Activated CD8-positive, alpha-beta memory T cell treated with anti-CD3 and anti-CD28 coated beads for 1 hour (primary cell): ENCODE data around the gene SETBP1.

Experiments
- DNase-seq, 2 donors: peaks; one replicate each; pipeline ENCODE4 v3.0.0-alpha.2; 2020; ENCODE audit warnings: low read depth in 1 of 2; ENCODE audit errors: extremely low read depth in 1 of 2

The SETBP1 gene

DNA sequence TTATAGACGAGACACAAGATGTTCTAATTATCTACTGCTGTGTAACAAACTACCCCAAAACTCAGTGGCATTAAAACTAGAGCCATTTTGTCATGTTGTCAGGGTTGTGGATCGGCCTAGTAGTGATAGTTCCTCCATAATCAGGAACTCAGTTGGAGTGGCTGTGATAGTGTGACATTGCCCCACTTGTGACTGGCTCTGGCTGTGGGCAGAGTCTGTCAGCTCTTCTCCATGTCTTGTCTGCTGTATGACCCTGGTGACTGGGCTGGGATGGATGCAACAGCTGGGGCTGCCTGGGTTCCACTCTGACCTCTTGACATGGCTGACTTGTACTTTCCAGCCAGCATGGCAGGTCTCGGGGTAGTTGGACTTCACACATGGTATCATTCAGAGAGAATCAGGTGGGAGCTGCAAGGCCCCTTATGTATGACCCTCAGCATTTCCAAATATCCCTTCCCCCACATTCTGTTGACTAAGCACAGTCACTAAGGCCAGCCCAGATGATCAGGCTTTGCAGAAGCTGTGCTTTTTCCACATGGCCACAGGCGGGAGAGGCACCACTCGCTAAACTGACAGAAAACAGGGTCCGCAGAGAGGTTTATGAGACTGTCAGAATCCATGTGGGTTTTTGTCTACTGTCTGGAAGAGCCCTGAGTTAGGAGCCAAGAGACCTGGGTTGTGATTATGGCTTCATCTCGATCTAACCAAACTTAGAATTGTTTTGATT lies 50.3 kb downstream of the SETBP1 start:
- no peak for DNase-seq

DNA sequence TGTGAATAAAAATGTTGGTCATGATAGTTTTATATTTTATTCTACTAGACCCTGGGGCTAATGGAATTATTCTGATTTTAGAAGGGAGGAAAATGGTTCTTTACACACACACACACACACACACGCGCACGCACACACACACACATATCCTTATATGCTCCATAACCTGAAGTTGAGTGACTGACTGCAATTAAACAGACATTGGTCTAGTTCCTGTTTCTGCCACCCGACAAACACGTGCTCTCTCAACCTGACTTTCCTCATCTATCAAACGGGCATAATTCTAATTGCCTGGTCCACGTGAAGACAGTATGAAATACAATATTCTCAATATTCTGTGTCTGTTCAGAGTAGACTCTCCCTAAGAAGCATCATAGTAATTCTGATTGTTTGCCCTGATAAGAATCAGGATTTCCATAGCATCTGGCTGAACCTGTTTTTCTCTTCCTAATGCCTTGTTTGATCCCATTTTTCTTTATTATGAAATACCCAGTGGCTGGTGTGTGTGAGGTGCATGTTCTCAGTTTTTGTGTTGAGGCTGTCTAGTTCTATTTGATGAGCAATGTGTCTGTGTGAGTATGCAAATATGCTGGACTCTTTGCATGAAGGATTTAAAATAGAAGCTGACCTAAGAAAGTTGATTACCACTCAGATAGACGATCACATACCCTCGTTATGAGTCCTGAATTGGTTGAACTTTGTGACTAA lies 51.0 kb downstream of the SETBP1 start:
- no peak for DNase-seq

DNA sequence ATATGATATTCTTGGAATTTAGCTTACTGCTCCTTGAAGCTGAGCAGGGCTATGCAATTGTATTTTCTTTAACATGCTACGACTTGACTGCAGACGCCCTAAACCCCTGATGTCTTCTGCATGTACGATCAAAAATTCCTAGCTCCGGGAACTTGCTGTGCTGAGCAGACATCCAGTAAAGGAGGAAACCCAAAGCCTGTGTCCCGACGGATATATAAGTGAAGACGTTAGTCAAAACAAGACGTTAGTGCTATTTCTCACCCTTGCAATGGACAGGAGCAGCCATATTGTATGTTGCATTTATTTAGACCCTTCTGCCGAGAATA lies 51.5 kb downstream of the SETBP1 start:
- no peak for DNase-seq

DNA sequence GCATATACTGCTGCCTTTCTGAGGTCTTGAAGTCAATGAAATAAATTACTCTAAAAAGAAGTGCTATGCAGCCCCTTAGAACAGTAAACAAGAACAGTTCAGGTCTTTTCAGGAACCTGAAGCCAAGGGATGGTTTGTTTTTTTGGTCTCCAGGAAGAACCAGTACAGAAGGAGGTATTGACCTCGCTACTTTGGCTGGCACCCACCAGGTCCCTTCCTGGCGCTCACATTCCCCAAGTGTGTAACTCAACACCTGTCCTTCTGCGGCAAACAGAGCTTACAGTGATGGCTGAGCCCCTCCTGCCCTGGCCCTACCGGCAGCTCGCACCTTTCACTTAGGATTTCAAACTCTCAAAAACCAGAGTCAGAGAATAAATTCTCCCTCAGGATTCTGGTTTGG lies 51.9 kb downstream of the SETBP1 start:
- DNase-seq: no peak

DNA sequence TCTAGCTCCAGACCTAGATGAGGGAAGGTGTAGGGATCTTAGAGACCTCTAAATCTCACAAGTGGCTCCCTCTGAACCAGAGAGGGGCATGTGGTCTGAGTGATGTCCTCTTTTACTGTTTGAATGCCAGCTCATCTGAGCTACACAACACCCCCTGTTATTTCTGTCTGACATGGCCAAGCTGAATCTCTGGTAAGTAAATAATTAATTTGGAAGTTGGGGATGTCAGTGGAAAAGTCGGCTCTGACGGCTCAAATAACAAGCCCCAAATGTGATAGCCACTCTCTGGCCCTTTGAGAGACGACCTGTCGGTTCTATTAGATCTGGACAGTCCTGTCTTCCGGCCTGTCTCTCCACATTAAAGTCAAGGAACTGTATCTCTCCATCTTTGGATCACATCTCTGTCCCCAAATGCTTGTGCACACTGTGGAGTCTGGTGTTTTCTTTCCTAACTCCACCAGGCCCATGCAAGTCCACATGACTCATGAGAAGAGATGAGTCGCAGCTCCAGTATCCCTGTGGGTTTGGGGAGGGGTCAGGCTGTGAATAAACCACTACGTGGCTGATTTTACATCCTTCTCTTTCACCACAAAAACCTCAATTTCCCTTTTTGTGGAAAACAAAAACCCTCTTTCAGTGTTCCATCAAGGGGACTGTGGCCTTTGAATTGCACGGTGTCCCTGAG lies 52.5 kb downstream of the SETBP1 start:
- no peak for DNase-seq

DNA sequence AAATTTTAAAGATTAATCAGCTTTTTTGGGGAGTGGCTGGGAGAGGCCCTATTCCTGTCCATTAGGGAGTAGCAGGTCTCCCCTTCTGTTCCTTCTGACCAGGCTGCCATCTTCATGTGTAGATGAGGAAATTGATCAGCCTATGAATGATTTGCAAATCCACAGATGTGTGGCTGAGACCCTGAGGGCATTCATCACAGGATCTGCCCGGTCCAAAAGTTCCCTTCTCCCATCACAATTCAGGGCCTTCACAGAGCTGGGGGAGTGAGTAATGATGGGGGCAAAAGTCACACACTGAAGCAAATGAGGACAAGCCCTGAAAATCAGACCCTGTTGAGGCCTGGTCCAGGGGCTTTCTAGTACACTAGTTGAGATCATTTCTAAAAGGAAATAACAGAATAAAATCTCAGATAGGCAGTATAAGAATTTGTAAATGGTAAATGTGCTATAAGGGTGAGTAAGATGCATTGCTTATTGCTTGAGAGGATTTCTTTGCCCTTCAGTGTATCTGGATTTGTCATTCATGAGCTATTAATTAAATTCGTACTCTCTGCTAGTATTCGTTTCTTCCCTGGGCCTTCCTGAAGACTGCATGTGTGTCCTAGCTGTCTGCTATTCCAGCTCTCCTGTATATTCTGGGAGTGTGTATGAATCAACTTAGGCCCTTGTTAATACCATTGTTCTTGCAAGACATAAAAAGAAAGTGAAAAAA lies 53.2 kb downstream of the SETBP1 start:
- no peak for DNase-seq

DNA sequence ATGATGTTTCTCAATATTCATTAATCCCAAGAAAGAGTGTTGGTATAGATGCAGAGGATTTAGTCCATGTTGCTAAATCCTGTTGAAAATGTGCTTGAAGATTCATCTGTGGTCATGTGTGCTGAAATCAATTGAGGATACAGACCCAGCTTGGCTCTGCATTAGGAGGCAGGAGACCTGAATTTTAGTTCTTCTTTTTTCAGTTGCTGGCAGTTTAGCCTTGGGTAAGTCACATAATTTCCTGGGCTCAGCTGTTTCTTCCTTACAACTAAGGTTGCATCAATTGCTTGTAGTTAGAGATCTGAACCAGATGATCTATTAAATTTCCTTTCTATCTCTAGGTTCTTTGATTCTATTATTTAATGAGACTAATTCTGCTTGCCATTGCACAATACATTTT lies 54.4 kb downstream of the SETBP1 start:
- no peak for DNase-seq

DNA sequence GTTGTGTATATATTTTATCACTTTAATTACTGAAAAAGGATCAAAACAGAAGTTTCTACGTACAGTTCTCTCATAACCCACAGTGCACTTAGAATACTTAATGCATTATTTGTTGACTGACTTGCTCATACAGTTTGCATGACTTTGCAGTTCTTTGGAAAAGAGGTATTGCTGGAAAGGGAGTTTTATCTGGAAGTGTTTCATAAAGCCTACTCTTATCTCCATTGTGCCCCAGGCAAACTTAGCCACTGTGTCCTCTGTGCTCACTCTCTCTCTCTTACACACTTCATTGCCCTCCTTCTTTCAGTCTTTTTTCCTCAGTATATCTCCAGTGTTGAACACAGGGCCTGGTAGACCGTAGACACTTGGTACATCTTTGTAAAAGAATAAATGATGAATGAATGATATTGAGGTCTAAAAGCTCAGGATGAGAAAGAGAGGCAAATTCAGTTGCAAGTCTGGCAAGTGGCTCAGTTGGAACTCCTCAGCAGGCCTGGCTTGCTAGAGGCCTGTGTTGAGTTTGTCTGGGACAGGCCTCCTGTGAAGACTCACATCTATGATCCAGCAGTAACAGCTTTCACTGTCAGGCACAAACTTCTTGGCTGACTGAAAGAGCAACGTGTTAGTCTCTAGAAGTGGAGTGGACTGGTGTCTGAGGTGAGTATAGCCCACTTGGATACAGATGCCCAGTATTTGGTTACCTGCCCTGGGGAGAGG lies 56.1 kb downstream of the SETBP1 start:
- no peak for DNase-seq

DNA sequence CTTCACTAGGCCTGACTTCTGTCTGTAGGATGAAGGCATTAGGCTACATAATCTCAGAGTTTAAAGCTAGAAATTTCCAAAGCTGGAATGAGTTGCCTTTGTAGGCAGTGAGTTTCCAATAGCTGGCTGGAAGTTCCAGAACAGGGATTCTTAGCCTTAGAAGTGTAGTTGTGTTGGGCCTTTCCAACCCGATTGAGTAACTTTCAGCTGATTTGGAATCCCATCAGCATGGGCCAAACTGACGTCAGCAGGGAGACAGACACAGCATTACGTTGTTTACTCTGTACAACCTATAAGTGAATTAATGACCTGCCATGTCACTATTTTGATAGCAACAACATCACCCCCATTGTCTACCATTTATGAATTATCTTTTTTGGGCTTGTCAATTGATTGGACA lies 56.9 kb downstream of the SETBP1 start:
- DNase-seq: no peak

DNA sequence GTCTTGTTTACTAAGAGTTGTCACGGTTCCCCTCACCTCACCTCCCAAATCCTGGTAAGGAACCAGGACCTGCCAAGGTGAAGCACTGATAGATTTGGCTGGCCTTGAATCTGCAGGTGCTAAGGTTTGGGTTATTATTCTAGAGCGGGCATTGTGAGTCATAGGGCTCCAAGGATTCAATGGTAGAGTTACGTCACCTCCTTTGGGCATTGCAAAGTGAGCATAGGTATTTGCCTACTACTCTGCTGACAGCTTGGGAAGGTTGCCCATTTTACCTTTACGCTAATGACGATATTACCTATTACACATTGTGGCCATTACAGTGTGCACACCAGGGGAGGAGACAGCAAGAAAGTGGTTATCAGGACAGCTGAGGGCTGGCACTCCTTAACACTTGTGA lies 59.3 kb downstream of the SETBP1 start:
- DNase-seq: no peak

DNA sequence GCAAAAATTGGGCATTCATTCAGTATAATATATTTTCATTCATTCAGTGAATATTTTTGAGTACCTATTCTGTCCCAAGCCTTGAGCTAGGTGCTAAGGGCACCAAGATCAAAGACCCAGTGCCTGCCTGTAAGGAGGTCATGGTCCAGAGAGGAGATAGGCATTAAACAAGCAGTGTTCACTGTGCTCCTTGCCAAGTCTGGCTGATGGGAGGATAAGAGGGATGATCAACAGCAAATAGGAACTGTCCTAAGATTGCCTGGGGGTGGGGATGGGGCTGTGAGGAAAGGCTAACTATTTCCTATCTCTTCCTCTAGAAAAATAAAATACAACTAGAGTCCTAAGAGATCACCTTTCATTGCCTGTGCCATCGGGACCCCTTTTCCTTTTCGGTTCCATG lies 60.4 kb downstream of the SETBP1 start:
- no peak for DNase-seq

DNA sequence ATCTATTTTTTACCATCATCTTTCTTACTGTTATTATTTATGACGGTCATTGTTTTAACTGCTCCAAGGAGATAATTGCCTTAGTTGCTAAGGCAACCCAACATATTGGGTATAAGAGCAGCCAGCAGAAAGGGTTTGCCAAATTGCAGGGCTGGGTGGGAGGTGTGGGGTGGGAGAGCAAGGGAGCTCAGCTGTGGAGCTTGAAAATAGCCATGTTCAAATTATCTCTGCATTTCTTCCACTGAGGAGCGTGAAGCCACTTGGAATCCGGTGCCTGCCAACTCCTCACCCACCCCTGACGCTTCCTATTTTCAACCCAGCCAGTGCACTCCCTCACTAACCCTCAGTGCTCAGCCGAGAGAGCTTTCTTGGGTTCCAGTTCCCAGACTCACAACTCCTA lies 60.8 kb downstream of the SETBP1 start:
- no peak for DNase-seq

DNA sequence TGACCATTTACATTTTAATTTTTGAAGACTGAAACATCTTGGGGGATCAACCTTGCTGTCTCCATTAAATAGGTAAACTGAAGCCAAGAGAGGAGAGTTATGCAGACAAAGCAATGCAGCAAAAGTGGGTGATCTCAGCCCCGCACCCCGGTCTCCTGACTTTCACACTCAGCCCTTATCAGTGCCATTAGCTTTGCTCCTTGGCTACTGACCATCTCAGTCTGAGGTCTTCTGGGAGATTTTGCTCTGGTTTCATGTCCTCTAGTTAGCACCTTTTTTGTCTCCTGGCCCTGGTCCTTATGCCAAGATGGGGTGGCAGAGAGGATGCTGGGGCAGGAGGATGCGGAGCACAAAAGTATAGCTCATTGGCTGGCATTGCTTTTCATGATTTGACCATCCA lies 61.4 kb downstream of the SETBP1 start:
- no peak for DNase-seq

DNA sequence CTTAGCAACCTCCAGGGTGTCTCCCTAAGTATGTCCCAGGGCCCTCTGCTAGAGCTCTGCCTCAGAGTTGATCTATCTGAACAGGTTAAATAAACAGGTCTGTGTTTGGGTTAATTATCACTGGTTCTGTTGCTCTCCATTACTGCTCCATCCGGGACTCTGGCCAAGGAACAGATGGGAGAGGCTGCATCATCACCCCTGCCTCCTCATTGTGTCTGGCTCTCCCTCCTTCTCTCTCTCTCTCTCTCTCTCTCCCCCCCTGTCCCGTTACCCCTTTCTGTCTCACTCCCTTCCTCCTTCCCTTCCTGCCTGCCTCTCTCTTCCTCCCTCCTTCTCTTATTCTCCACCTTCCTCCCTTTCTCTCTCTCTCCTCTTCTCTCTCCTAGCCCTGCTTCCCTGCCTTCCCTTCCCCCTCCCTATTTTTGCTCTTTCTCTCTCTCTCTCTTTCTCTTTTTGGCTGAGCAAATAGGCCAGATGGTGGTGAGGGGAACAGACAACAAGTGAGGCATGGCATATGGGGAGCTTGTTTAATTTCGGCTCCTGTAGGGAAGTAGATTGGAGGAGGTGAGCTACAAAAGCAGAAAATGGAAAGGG lies 62.1 kb downstream of the SETBP1 start:
- no peak for DNase-seq

DNA sequence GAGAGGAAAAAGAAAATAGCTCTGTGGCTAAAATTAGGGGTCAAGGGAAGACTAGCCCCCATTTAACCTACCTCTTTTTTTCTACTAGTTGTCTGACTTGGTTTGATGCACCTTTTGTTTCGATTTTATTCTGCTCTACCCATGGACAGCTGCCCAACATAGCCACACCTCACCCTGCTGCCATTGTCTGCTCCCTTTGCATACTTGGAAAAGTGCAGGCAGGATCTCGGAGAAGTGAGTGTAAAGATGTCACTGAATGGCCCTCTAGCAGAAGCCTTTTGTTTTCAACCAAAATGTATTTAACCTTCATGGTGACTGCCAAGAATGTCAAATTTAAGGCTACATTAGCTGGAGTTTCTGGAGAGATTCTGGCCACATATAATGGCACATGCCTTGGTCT lies 62.9 kb downstream of the SETBP1 start:
- DNase-seq: no peak

DNA sequence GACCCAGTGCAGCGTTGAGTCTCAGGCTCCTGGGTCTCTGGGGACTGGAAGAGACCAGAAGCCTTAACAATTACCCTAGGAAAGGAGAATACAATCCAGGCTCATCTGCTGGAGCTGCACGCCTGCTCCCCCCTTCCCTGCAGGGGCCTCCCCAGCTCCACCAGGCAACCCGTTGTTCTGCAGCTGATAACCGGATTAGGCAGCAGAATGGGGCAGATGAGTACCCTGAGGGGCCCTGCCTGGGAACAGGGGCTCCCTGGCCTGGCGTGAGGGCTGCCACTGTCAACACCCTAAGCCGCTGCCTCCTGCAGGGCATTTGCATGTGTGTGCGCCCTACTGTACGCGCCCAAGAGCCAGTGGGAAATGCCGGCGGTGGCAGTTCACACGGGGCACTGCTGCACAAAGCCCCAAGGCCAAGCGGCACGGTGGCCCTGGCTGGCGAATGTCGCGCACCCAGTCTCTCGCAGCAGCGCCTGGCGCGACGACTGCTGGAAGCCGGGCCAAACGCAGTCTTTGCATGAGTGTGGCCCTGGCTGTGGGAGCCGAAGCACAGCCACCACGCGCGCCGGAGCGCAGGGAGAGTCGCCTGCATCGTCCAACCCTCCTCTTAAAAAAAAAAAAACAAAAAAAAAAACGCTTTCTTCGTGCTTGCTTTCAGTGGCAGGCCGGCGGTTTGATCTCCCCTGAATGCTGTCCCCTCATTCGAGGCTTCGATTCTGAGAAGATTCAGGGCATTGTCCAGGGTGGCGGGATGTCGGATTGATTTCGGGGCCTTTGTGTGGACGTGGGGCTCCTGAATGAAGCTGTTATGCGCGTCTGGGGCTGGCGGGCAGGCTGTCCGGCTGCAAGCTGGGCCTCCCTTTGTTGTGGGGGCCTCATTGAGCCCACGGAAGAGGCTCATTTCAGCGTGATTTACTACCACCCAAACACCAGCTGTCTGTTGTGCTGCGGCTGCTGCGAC lies 63.8 kb downstream of the SETBP1 start:
- DNase-seq: no peak

DNA sequence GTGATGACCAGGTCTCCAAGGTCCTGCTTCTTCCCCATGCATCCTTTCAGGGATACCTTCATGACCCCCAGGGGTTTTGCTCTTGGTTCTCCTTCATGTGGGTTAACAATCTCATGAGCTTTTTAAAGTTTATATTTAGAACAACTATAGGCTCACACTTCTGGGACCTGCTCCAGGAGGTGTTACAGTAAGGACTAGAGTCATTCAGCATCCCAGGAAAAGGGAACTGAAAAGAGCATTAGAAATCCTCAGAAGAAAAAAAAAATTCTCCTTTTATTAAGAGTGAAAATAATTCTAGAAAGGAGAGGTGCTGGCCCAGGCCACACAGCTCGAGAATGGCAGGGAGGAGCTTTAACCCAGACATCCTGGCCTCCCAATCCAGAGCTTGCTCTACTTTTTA lies 66.5 kb downstream of the SETBP1 start:
- no peak for DNase-seq

DNA sequence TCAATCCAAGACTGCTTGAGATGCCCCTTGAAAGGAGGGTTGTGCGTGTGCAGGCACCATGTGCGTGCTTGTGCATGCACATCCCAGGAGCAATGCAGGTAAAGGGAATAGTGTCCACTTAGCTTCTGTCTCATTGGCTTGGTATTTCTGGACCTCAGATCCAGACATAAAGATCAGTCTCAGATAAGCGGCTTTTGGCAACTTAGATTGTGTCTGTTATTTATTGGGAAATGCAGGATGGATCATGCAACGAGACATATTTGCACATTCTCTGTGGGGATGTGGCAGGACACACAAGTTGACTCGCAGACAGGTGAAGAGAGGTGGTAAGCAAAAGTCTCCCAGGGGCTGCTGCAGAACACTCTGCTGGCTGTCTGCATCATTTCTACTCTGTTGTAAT lies 67.9 kb downstream of the SETBP1 start:
- no peak for DNase-seq

DNA sequence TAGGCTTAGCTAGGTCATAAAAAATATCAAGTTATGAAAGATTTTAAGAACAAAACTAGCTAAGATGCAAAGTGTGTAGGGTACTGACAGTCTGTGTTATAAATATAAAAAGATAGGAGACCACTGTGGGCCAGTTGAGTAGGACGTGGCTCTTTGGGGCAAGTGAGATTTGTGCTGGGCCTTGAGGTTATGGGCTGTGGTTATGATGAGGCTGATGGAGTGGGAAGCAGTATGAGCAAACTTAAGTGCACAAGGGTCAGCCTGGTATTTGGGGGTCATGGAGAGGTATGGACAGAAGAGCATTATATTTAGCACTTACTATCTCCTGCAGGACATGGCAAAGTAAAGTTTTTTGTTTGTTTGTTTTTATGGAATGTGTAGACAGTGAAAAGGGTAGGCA lies 70.1 kb downstream of the SETBP1 start:
- no peak for DNase-seq

DNA sequence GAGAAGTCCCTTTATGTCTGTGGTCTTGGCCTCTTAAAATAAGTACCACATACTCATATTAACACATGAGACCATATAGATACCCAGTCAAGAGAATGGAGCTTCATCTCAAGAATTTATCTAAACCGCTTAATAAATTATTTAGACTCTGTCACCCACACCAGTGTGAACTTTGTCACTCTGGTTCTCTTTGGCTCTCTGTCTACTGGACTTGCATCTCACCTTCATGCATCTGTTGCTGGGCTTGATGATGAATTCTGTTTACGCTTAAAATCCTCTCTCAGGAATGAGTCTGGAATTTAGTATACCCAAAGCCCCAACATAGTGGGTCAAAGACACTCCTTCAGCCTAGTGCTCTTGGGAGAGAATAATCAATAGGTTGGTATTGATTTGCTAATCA lies 73.9 kb downstream of the SETBP1 start:
- DNase-seq: no peak
